Measurements from ENCODE around the gene PIGN.

PIGN gene

DNA sequence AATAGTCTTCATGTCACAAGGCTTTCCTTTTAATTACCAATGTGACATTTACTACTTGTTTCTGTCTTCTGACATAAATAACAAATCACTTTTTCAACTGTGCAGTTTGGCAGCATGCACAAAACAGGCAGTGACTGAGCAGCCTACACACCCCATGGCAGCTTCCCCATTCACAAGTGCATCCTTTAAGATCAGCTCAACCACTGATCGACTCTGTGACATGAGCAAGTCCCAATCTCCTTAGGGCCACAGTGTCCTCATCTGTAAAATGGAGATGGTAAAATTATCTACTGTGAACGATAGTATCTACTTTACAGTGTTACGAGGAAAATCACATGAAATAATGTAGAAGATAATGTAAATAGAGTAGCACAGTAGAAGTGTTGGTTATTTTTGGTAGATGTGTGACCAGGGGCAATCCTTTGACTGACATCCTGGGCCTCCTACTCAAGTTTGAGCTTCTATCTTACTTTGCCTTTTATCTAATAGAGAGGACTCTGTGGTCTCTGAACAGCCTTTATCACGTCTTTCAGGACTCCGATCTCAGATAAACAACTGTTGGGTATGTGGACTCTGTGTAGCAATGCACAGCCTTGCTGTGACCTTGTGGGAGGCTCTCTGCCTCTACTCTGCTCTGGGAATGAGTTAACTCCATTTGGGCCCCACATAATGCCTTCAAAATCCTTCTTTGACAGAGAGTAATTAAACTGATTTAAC lies 120.6 kb downstream of the PIGN start:
- H3K4me3 ChIP-seq (ENCODE audit: low read depth, low read length), result no peak overlapping the region
- TF ChIP-seq, protein P1, sequence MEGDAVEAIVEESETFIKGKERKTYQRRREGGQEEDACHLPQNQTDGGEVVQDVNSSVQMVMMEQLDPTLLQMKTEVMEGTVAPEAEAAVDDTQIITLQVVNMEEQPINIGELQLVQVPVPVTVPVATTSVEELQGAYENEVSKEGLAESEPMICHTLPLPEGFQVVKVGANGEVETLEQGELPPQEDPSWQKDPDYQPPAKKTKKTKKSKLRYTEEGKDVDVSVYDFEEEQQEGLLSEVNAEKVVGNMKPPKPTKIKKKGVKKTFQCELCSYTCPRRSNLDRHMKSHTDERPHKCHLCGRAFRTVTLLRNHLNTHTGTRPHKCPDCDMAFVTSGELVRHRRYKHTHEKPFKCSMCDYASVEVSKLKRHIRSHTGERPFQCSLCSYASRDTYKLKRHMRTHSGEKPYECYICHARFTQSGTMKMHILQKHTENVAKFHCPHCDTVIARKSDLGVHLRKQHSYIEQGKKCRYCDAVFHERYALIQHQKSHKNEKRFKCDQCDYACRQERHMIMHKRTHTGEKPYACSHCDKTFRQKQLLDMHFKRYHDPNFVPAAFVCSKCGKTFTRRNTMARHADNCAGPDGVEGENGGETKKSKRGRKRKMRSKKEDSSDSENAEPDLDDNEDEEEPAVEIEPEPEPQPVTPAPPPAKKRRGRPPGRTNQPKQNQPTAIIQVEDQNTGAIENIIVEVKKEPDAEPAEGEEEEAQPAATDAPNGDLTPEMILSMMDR (IDR thresholded peaks at IDR 0.05; ENCODE audit: borderline replicate concordance, insufficient read depth, low read depth, low read length), result no peak

DNA sequence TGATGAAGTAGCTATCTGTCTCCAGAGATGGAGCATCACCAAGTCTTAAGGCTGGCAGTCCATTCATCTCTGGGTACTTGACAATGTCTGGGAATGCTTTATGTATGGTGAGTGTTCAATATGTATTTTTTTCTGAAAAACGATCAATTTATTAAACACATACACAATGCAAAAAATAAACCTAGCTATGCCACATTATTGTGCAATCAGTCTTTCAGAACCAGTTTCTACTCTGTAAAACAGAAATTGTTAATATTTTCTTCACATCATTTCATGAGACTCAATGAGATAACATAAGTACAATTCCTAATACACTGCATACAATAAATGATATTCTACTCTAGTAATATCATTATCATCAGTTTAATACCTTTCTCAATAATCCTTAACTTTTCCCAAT lies 122.5 kb downstream of the PIGN start:
- H3K4me3 ChIP-seq (ENCODE audit: low read depth, low read length), result no peak overlapping the region
- TF ChIP-seq, protein P1 (IDR thresholded peaks at IDR 0.05; ENCODE audit: borderline replicate concordance, insufficient read depth, low read depth, low read length), result no peak

DNA sequence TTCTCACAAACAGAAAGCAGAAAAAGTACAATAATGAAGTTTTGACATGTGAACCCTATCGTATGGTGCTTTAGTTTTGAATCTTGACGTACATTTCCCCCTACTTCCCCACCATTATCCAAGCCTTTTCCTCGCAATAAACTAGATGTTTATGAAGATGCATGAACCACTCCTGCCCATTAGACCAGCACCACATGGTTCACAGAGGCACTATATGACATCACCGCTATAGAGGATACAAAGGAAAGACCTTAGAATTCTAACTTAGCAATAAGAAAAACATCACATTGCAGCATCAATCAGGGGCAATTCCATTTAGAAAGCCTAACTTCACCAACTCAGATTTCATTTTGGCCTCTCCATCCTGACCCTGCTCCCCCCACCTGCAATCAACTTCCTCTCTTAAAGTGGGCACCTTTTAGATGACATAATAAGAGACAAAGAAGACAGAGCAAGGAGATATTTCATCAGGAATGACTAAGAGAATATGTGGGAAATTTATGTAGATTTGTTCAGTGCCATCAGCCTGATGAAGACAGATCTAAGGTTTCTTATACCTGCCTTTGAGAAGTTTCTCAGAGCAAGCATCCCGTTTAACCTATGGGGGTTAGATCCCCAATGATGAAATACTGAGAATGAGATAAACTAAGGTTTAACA lies 124.9 kb downstream of the PIGN start:
- TF ChIP-seq, protein P1 (IDR thresholded peaks at IDR 0.05; ENCODE audit: borderline replicate concordance, insufficient read depth, low read depth, low read length), result no peak
- no peak overlapping the region for H3K4me3 ChIP-seq (ENCODE audit: low read depth, low read length)

DNA sequence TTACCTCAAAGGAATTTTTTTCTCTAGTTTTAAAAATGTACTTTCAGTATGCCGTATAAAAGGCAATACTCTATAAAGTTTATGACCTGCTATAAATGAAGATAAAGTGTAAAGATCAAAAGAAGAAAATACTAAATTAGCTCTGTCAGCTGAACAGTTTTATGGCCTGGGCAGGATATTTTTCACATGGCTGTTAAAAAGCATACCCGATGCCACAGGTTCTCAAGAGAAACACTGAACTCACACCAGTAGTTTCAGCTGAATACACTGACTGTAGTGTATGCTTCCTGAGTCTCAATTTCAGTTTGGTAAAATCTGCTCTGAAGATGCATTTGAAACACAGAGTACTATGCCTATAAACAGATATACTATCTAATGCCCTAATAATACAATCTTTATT lies 126.0 kb downstream of the PIGN start:
- TF ChIP-seq, protein P1 (IDR thresholded peaks at IDR 0.05; ENCODE audit: borderline replicate concordance, insufficient read depth, low read depth, low read length), result no peak
- H3K4me3 ChIP-seq (ENCODE audit: low read depth, low read length), result no peak overlapping the region

DNA sequence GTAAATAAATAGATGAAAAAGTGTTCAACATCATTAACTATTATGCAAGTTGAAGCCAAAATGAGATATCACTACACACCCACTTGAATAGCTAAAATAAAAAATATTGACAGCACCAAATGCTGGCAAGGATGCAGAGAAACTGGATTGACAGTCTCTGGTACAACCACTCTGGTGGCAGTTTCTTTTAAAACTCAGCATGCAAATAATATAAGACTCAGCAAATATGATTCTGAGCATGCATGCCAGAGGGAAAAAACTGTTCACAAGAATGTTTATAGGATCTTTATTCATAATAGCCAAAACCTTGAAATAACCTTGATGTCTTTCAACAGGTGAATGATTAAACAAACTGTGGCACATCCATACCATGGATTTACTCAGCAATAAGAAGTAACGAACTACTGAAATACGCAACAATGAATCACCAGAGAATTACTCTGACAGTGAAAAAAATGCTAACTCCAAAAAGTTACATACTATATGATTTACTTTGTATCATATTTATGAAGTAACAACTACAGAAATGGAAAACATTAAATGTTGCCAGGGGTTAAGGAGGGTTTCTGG lies 131.8 kb downstream of the PIGN start:
- TF ChIP-seq, protein P1 (IDR thresholded peaks at IDR 0.05; ENCODE audit: borderline replicate concordance, insufficient read depth, low read depth, low read length), result no peak
- no peak overlapping the region for H3K4me3 ChIP-seq (ENCODE audit: low read depth, low read length)

DNA sequence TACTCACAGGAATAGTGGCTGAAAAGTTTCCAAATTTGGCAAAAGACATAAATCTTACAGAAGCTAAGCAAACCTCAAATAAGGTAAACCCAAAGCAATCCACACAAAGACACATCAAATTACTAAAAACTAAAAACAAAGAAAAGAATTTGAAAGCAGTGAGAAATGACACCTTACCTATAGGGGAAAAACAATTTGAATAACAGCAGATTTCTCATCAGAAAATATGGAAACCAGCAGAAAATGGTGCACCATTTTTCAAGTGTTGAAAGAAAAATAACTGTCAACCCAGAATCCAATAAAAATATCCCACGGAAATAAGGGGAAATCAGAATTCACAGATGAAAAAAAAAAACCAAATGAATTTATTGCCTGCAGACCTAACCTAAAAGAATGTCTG lies 138.6 kb downstream of the PIGN start:
- H3K4me3 ChIP-seq (ENCODE audit: low read depth, low read length), result no peak overlapping the region
- TF ChIP-seq, protein P1 (IDR thresholded peaks at IDR 0.05; ENCODE audit: borderline replicate concordance, insufficient read depth, low read depth, low read length), result no peak

DNA sequence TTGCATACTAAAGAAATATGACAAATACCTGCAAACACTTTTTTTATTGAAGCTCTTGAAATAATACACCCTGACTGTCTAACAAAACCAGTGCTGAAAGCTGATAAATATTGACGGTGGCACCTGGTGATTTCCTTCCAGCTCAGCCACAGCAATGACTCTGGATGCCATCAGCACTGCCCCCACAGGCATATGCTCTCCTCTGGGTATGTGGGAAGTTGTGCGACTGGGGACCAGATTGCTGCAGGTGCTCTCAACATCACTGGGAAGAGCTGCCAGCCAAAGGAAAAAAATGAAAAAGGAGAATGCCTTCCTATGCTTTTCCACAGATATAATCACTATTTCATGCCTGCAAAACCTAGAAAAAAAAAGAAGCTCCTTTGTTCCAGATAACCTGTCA lies 141.5 kb downstream of the PIGN start:
- no peak overlapping the region for H3K4me3 ChIP-seq (ENCODE audit: low read depth, low read length)
- TF ChIP-seq, protein P1 (IDR thresholded peaks at IDR 0.05; ENCODE audit: borderline replicate concordance, insufficient read depth, low read depth, low read length), result no peak
